ENCODE results near the gene ATP2C2. TPM values are rescaled to one million over a fixed set of nuclear protein-coding genes. Genes with fewer than 3 reads are reported as not detected.
"Not testable (repeated sequence)": the region's sequence is repeated elsewhere in the genome, so short reads cannot be mapped to it uniquely, and the experiment has no call there.

The ATP2C2 gene
- total RNA-seq, 1 experiment from 2014 or later, result 26.0 TPM

DNA sequence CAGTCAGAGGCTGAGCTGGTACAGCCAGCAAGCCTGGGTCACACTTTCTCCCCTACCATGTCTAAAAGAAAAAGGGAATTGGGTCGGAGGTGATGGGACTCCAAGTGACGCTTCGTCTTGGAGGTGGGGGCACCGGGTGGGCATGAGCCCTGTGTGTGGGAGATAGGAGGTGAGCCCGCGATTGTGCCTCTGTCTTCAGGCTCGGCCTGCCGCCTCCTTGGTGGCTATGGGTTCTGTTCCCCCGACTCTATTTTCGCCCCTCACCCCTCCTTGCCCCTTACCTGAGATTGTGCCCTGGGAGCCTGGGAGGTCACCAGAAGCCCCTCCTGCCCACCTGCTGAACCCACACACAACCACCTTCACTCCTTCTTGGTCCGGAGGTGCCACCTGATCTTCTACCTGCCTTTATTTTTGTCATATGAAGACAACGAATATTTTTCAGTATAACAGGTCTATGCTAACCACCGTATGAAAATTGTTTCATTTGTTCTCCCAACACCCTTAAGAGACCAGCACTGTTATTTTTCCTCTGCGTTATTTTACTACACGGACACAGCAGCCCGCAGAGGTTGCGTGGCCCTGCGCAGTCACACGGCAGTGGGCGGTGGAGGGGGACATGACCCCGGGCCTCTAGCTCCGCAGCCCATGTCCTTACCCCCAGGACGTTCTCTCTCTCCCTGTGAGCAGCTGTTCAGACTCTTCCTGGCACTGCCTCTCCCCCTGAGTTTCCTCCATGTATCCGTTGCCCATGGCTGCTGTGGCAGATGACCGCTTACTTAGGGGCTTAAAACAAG is 49.9 kb downstream of the ATP2C2 start:
- Histone ChIP-seq H3K9me3 (ENCODE audit: low read length) (no peaks in the 10 kb centered on the region), H3K4me1 (ENCODE audit: insufficient read depth, low read length) (no peaks in the 10 kb centered on the region), H3K27me3 (ENCODE audit: low read length) (no peaks in the 10 kb centered on the region), H3K79me2 (ENCODE audit: low read length) (no peaks in the 10 kb centered on the region), H3K27ac (ENCODE audit: low read length) (no peak overlapping the region), H3K9ac (ENCODE audit: low read length) (no peak overlapping the region), H3K4me2 (ENCODE audit: low read length) (no peak overlapping the region), H3F3A (ENCODE audit: low read length, unreplicated experiment) (no peaks in the 10 kb centered on the region), H2AFZ (ENCODE audit: low read length) (no peak overlapping the region), H3K4me3 (ENCODE audit: low read length) (no peak overlapping the region), H3K36me3 (ENCODE audit: low read depth, low read length) (0 out of 2 replicates have a peak, but pooled peaks cover 3% of the 10 kb centered on the region), H3K9me2 (replicated peaks; ENCODE audit: low read length) (no peaks in the 10 kb centered on the region), H4K20me1 (ENCODE audit: low read length) (no peaks in the 10 kb centered on the region)
- DNase-seq (no peak), ATAC-seq (no peak)
- TF ChIP-seq EZH2phosphoT487 (IDR thresholded peaks at IDR 0.05; ENCODE audit: borderline replicate concordance, low read length) (no peak), EZH2 (IDR thresholded peaks at IDR 0.05; ENCODE audit: low read length, unreplicated experiment) (no peak)
- TF ChIP-seq, protein P1, sequence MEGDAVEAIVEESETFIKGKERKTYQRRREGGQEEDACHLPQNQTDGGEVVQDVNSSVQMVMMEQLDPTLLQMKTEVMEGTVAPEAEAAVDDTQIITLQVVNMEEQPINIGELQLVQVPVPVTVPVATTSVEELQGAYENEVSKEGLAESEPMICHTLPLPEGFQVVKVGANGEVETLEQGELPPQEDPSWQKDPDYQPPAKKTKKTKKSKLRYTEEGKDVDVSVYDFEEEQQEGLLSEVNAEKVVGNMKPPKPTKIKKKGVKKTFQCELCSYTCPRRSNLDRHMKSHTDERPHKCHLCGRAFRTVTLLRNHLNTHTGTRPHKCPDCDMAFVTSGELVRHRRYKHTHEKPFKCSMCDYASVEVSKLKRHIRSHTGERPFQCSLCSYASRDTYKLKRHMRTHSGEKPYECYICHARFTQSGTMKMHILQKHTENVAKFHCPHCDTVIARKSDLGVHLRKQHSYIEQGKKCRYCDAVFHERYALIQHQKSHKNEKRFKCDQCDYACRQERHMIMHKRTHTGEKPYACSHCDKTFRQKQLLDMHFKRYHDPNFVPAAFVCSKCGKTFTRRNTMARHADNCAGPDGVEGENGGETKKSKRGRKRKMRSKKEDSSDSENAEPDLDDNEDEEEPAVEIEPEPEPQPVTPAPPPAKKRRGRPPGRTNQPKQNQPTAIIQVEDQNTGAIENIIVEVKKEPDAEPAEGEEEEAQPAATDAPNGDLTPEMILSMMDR (conservative IDR thresholded peaks at IDR 0.05; ENCODE audit: low read depth, low read length), result no peak
- ChIA-PET CTCF (no interaction called here), POLR2A (ENCODE audit: unreplicated experiment) (no interaction called here)
- no TSS peak for BruUV-seq (replicated peaks)
- intact Hi-C loops (cut with micrococcal nuclease), result no loop called here

DNA sequence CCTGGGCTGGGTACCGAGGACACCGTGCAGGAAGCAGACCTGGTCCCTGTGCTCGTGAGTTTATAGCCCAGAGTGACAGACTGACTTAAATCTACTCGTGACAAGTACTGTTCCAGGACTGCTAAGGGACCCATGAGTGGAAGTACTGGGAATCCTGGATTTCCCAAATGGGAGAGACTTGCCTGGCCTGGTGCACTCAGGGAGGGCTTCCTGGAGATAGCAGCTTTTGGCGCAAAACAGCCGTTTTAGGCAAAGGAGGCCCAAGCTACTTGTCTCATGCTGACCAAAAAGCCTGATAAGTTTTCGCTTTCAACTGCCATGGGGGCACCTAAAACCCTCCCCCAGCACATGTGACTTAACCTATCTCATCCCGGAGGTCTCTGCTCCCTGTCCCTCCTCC is 51.4 kb downstream of the ATP2C2 start:
- ATAC-seq (no peak), DNase-seq (no peak)
- ChIA-PET POLR2A (ENCODE audit: unreplicated experiment) (no interaction called here), CTCF (no interaction called here)
- H3K4me3 ChIP-seq (ENCODE audit: low read length), result no peak overlapping the region
- no peaks in the 10 kb centered on the region for H3K4me1 ChIP-seq (ENCODE audit: insufficient read depth, low read length)
- H3K9ac ChIP-seq (ENCODE audit: low read length), result no peak overlapping the region
- no peak overlapping the region for H3K27ac ChIP-seq (ENCODE audit: low read length)
- H3F3A ChIP-seq (ENCODE audit: low read length, unreplicated experiment), result no peaks in the 10 kb centered on the region
- no peaks in the 10 kb centered on the region for H4K20me1 ChIP-seq (ENCODE audit: low read length)
- no peak overlapping the region for H2AFZ ChIP-seq (ENCODE audit: low read length)
- BruUV-seq (replicated peaks), result no TSS peak
- TF ChIP-seq EZH2phosphoT487 (IDR thresholded peaks at IDR 0.05; ENCODE audit: borderline replicate concordance, low read length) (no peak), EZH2 (IDR thresholded peaks at IDR 0.05; ENCODE audit: low read length, unreplicated experiment) (no peak)
- TF ChIP-seq, protein P1 (conservative IDR thresholded peaks at IDR 0.05; ENCODE audit: low read depth, low read length), result no peak
- intact Hi-C loops (cut with micrococcal nuclease), result no loop called here
- 0 out of 2 replicates have a peak, but pooled peaks cover 3% of the 10 kb centered on the region for H3K36me3 ChIP-seq (ENCODE audit: low read depth, low read length)
- H3K9me3 ChIP-seq (ENCODE audit: low read length), result no peaks in the 10 kb centered on the region
- no peaks in the 10 kb centered on the region for H3K27me3 ChIP-seq (ENCODE audit: low read length)
- no peaks in the 10 kb centered on the region for H3K79me2 ChIP-seq (ENCODE audit: low read length)
- no peaks in the 10 kb centered on the region for H3K9me2 ChIP-seq (replicated peaks; ENCODE audit: low read length)
- no peak overlapping the region for H3K4me2 ChIP-seq (ENCODE audit: low read length)

DNA sequence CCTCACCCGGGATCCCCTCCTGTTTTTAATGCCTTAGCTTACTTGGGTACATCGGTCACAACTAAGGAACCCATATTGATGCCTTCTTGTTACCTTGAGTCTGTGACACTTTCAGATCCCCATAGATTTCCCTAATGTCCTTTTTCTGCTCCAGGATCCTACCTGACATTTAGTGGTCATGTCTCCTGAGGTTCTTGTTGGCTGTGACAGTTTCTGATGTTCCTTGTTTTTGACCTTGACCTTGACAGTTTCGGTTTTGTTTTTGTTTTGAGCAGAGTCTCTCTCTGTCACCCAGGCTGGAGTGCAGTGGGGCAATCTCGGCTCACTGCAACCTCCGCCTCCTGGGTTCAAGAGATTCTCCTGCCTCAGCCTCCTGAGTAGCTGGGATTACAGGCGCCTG is 52.2 kb downstream of the ATP2C2 start:
- H3K36me3 ChIP-seq (ENCODE audit: low read depth, low read length); H3F3A ChIP-seq (ENCODE audit: low read length, unreplicated experiment); H3K4me3 ChIP-seq (ENCODE audit: low read length); H3K9ac ChIP-seq (ENCODE audit: low read length); H3K79me2 ChIP-seq (ENCODE audit: low read length); DNase-seq; H3K9me3 ChIP-seq (ENCODE audit: low read length); BruUV-seq (replicated peaks); intact Hi-C loops (cut with micrococcal nuclease); H3K27ac ChIP-seq (ENCODE audit: low read length); CTCF ChIA-PET; H3K4me2 ChIP-seq (ENCODE audit: low read length); H4K20me1 ChIP-seq (ENCODE audit: low read length); H2AFZ ChIP-seq (ENCODE audit: low read length); H3K27me3 ChIP-seq (ENCODE audit: low read length); ATAC-seq; POLR2A ChIA-PET (ENCODE audit: unreplicated experiment); H3K4me1 ChIP-seq (ENCODE audit: insufficient read depth, low read length); H3K9me2 ChIP-seq (replicated peaks; ENCODE audit: low read length): not testable (repeated sequence)
